Muscle layer of colon (tissue), 2 donors: Measurements from ENCODE around the gene ADAMTS14.

Experiments
- H3K27ac ChIP-seq: one replicate; pipeline ENCODE4 v1.7.0; 2013; ENCODE audit warnings: low read depth, mild to moderate bottlenecking, low read length, moderate library complexity
- H3K27me3 ChIP-seq, 2 donors: one replicate each; pipeline ENCODE4 v1.7.0; 2013; ENCODE audit warnings: low read length in 2 of 2, mild to moderate bottlenecking in 2 of 2; ENCODE audit not compliant: insufficient read depth in 2 of 2, control insufficient read depth in 1 of 2
- H3K36me3 ChIP-seq: one replicate; pipeline ENCODE4 v1.7.0; 2013; ENCODE audit warnings: mild to moderate bottlenecking, low read length; ENCODE audit not compliant: insufficient read depth
- H3K4me1 ChIP-seq: one replicate; pipeline ENCODE4 v1.7.0; 2013; ENCODE audit warnings: mild to moderate bottlenecking, low read length; ENCODE audit not compliant: insufficient read depth
- H3K4me3 ChIP-seq, 2 donors: one replicate each; pipeline ENCODE4 v1.7.0; 2013; ENCODE audit warnings: low read length in 2 of 2, low read depth in 1 of 2, mild to moderate bottlenecking in 1 of 2, moderate library complexity in 1 of 2
- H3K9ac ChIP-seq: one replicate; pipeline ENCODE4 v1.7.0; 2013; ENCODE audit warnings: low read length
- H3K9me3 ChIP-seq: one replicate; pipeline ENCODE4 v1.7.0; 2013; ENCODE audit warnings: mild to moderate bottlenecking, low read length
- donor health status: abdominal sarcoma.
- donor health status: Adenocarcinoma of cecum.

Gene ADAMTS14

DNA sequence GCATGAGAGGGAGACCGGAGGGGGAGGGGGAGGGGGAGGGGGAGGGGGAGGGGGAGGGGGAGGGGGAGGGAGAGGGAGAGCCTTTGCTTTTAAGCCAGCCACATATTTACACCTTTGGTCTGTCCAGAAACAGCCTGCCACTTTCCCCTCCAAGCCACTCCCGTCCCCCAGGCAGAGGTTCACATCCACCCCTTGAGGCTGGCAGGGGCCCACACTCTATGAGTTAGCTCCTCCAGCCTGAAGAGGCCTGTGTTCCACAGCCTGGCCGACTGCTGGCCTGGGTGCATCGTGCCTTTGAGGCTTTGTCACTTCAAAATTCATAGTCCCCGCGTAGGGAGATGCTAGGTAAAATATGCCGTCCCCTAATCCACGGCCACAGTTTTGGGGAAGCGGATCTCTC, 16.5 kb downstream of the ADAMTS14 start:
- no peak overlapping the region for H3K9ac ChIP-seq
- peaks cover 7% of the 10 kb centered on the region for H3K4me1 ChIP-seq
- H3K27ac ChIP-seq: no peak overlapping the region
- no peaks in the 10 kb centered on the region for H3K36me3 ChIP-seq
- no peak overlapping the region for H3K4me3 ChIP-seq
- H3K27me3 ChIP-seq: peaks cover 0 to 5% of the 10 kb centered on the region in 2 donors
- no peaks in the 10 kb centered on the region for H3K9me3 ChIP-seq

DNA sequence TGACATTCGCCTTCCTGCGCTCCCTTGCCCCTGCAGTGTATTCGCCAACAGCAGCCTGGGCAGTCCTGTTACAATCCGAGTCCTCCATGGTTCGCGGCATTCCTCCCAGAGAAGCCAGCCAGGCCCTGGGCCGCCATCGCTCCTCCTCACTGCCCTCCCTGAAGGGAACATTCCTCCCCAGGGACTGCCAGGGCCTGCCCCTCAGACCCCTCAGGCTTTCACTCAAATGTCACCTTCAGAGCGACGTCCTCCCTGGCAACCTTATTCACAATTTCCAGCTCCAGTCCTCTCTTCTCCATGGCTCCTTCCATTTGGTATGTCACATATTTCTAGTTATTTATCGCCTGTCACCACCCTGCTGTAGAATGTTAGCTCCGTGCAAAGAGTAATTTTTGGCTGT, 17.4 kb downstream of the ADAMTS14 start:
- no peak overlapping the region for H3K9ac ChIP-seq

DNA sequence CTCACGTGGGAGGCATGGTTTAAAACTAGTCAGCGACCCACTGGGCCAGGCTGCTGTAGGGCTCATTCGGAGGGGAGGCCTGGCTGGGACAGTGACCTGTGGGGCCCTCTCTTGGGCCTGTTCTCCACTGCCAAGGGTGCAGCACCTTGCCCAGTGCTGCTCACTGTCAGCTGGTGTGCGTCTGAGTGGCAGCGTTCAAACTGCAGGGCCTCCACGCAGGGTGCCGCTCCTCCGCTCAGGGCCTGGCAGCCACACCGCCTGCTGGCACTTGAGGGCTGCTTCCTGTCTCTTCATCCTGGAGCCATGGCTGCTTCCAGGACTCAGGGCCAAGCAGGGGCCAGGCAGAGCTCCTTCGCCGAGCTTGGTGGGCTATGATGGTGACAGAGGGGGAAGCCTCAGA, 18.3 kb downstream of the ADAMTS14 start:
- H3K9ac ChIP-seq: no peak overlapping the region
- no peak overlapping the region for H3K27ac ChIP-seq
- no peaks in the 10 kb centered on the region for H3K9me3 ChIP-seq
- H3K4me1 ChIP-seq: peaks cover 18% of the 10 kb centered on the region
- H3K36me3 ChIP-seq: no peaks in the 10 kb centered on the region
- H3K4me3 ChIP-seq: no peak overlapping the region
- H3K27me3 ChIP-seq: peaks cover 0 to 5% of the 10 kb centered on the region in 2 donors

More for the DNA sequence above, 17.4 kb downstream of the ADAMTS14 start:
- H3K27me3 ChIP-seq: peaks cover 0 to 5% of the 10 kb centered on the region in 2 donors
- no peak overlapping the region for H3K27ac ChIP-seq
- H3K9me3 ChIP-seq: no peaks in the 10 kb centered on the region
- no peak overlapping the region for H3K4me3 ChIP-seq
- no peaks in the 10 kb centered on the region for H3K36me3 ChIP-seq
- peaks cover 8% of the 10 kb centered on the region for H3K4me1 ChIP-seq

DNA sequence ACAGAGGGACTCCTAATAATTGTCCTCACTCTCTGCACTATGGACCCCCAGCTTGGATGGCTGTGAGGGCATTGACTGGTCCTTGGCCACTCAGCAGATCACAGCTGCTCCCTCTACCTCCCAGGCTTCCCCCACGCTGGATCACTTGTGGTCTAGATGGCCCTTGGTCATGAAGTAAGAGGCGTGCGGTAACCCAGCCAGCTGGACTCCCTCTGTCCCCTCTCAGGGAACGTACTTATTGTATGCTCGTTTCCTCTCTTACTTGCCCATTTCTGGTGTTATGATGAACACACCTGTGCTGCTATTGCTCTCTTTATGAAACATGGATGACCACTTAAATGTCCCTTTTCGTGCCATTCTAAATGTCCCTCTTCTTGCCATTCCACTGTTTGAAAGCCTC, 19.3 kb downstream of the ADAMTS14 start:
- no peaks in the 10 kb centered on the region for H3K9me3 ChIP-seq
- peaks cover 19% of the 10 kb centered on the region for H3K4me1 ChIP-seq
- H3K9ac ChIP-seq: no peak overlapping the region
- H3K4me3 ChIP-seq: no peak overlapping the region
- H3K36me3 ChIP-seq: no peaks in the 10 kb centered on the region
- H3K27me3 ChIP-seq: peaks cover 0 to 5% of the 10 kb centered on the region in 2 donors
- H3K27ac ChIP-seq: no peak overlapping the region

DNA sequence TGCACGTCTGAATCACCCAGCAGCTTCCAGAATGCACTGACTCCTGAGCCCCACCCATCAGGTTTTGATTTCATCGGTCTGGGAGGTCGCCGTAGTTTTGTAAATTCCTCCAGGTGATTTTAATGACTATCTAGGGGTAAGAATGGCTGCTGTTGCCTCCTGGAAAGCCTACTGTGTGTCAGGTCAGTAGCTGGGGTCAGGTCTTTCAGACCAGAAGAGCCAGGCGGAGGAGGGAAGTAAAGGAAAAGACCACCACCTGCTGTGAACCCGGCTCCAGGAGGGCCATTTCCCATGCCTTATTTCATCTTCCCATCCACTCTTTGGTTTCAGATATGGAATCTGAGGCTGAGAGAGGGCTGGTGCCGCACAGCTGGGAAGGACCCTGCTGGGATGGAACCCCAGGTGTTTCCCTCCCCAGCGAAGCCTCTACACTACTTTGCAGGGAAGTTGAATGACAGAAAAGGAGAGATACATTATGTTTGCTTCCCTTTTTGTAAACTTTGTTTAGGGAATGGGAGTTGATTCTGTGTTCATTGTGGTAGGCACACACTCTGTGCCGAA, 19.8 kb downstream of the ADAMTS14 start:
- H3K9ac ChIP-seq: no peak overlapping the region
- no peaks in the 10 kb centered on the region for H3K9me3 ChIP-seq
- H3K36me3 ChIP-seq: no peaks in the 10 kb centered on the region
- H3K27me3 ChIP-seq: peaks cover 0 to 5% of the 10 kb centered on the region in 2 donors
- H3K27ac ChIP-seq: no peak overlapping the region
- no peak overlapping the region for H3K4me3 ChIP-seq
- H3K4me1 ChIP-seq: peaks cover 19% of the 10 kb centered on the region

DNA sequence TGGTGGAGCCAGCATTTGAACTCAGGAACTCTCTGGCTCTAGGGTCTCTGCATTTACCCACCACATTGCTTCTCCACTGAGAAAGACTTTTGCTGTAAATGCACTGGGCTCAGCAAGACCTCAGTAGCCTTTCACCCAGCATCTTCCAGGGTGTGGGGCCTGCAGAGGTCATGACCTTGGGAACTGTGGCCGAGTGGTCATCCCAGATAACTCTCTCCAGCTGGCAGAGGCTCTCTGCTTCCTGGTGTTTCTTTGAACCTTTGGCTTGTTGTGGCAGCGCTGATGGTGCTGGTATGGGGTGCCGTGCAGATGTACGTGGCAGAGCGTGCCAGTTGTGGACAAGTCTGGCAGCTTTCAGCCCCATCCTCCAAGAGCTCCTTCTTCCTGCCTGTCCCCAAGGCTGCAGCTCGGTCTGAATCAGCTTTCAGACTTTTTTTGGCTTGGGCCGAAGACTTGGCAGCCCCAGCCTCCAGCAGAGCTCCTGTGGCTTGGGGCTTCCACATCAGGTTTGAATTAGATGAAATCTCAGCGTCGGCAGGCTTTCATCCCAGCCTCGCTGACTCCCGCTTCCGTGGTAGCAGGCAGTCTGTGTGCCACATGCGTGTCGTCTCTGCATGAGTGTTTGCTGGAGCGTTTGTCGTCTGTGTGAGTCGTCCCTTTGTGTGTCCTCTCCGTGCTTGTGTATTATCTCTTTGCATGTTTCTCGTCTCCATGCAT, 21.5 kb downstream of the ADAMTS14 start:
- H3K4me1 ChIP-seq: peaks cover 19% of the 10 kb centered on the region
- H3K9me3 ChIP-seq: no peaks in the 10 kb centered on the region
- H3K27ac ChIP-seq: no peak overlapping the region
- H3K27me3 ChIP-seq: peaks cover 0 to 5% of the 10 kb centered on the region in 2 donors
- H3K9ac ChIP-seq: no peak overlapping the region
- H3K4me3 ChIP-seq: no peak overlapping the region
- H3K36me3 ChIP-seq: no peaks in the 10 kb centered on the region

GRCh38 chr10:70694418-70695141, 22.3 kb downstream of the ADAMTS14 start:
- H3K27me3 ChIP-seq: peaks cover 0 to 5% of the 10 kb centered on the region in 2 donors
- peaks cover 19% of the 10 kb centered on the region for H3K4me1 ChIP-seq
- no peak overlapping the region for H3K27ac ChIP-seq
- no peak overlapping the region for H3K9ac ChIP-seq
- no peaks in the 10 kb centered on the region for H3K36me3 ChIP-seq
- no peaks in the 10 kb centered on the region for H3K9me3 ChIP-seq
- H3K4me3 ChIP-seq: no peak overlapping the region

- Histone ChIP-seq H3K9me3 (no peaks in the 10 kb centered on the region), H3K9ac (no peak overlapping the region), H3K27ac (no peak overlapping the region), H3K4me3 (no peak overlapping the region), H3K27me3 (peaks cover 0 to 5% of the 10 kb centered on the region in 2 donors), H3K36me3 (no peaks in the 10 kb centered on the region), H3K4me1 (peaks cover 19% of the 10 kb centered on the region)
Observed at GRCh38 chr10:70695241-70696030, 23.1 kb downstream of the ADAMTS14 start.

DNA sequence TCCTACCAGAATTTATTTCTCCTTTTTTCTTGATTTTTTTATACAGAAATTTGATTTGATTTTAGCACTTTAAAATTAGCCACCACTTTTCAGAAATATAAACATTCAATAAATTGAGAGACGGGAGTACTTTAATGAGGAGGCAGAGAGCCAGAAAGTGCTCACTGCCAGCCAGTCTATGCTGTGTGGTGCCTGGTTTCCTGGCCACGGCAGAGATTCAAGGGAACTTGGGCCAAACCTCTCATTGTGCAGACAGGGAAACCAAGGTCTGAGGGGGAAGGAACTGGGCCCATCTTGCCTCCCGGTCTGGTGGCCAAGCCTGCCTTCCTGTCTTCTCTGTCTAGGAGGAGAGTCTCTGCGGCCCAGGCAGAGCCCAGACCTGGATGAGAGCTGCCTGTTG, 25.9 kb downstream of the ADAMTS14 start:
- Histone ChIP-seq H3K9ac (no peak overlapping the region), H3K9me3 (no peaks in the 10 kb centered on the region), H3K27me3 (no peaks in the 10 kb centered on the region), H3K4me3 (no peak overlapping the region), H3K36me3 (no peaks in the 10 kb centered on the region), H3K4me1 (peaks cover 18% of the 10 kb centered on the region), H3K27ac (no peak overlapping the region)

DNA sequence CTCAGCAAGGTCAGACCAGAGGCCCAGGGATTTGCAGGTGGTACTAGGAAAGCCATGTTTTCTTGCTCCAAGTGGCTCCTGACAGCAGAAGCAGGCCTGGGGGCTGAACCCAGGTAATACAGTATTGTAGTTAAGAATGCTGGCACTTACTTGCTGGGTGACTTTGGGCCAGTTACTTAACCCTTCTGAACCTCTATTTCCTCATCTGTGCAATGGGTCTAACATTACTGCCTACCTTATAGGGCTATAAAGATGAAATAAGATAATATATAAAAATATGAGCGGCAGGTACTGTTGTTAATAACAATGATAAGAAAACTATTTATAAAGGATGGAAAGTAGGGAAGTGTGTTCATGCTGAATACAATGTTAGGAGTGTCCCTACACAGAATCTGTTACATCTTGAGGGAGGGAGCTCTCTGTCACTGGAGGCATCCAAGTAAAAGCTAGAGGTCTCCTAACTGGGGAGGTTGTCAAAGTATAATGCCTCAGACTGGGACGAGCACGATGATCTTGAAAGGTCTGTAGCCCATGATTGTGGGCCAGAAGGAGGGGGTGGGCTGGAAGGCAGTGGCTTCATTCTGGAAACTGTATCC, 26.9 kb downstream of the ADAMTS14 start:
- H3K27ac ChIP-seq: no peak overlapping the region
- peaks cover 11% of the 10 kb centered on the region for H3K4me1 ChIP-seq
- no peaks in the 10 kb centered on the region for H3K9me3 ChIP-seq
- no peaks in the 10 kb centered on the region for H3K27me3 ChIP-seq
- H3K9ac ChIP-seq: no peak overlapping the region
- no peaks in the 10 kb centered on the region for H3K36me3 ChIP-seq
- H3K4me3 ChIP-seq: no peak overlapping the region

- Histone ChIP-seq H3K4me3 (no peak overlapping the region), H3K36me3 (no peaks in the 10 kb centered on the region), H3K4me1 (peaks cover 10% of the 10 kb centered on the region), H3K9me3 (no peaks in the 10 kb centered on the region), H3K9ac (no peak overlapping the region), H3K27ac (no peak overlapping the region), H3K27me3 (no peaks in the 10 kb centered on the region)
Observed at GRCh38 chr10:70699659-70700174, 27.4 kb downstream of the ADAMTS14 start.
